Bronchial epithelial cell (primary cell): ENCODE data around the gene PRICKLE2. TPM values are rescaled to one million over a fixed set of nuclear protein-coding genes. Genes with fewer than 3 reads are reported as not detected.
A peak's percentile ranks its signal among the peaks of the same experiment; 100 is the strongest.

ENCODE experiments used
- DNase-seq: peaks from one replicate; pipeline ENCODE4 v3.0.0-alpha.2; 2010; ENCODE audit warnings: low read depth
- FAIRE-seq: peaks from 2 replicates; lab custom pipeline; 2011; peaks lifted over from hg19 to GRCh38; lab: Jason Lieb, UNC
- H3K27me3 ChIP-seq: 2 replicates; pipeline ENCODE4 v1.5.1; 2011; ENCODE audit warnings: low read length; ENCODE audit not compliant: control insufficient read depth, insufficient read depth
- H3K36me3 ChIP-seq: 2 replicates; pipeline ENCODE4 v1.5.1; 2011; ENCODE audit warnings: low read length; ENCODE audit not compliant: control insufficient read depth, insufficient read depth
- H3K4me3 ChIP-seq: 2 replicates; pipeline ENCODE4 v1.5.1; 2011; ENCODE audit warnings: mild to moderate bottlenecking, low read depth, low read length, control low read depth
- total RNA-seq: library from RNA; depleted of rRNA; stranded (reverse); fragments of >200 nt; gene quantifications from 2 replicates; pipeline ENCODE4 v1.2.1, GENCODE V29; 2014
- TF ChIP-seq, protein P1 (sequence below): IDR thresholded peaks from 2 replicates; pipeline ENCODE4 v1.5.1; 2011; ENCODE audit warnings: mild to moderate bottlenecking, moderate library complexity, low read length, control low read depth, inconsistent platforms; ENCODE audit not compliant: insufficient read depth, severe bottlenecking

Gene PRICKLE2
- total RNA-seq, 1 donor from 2014 or later, result 2.4 TPM

DNA sequence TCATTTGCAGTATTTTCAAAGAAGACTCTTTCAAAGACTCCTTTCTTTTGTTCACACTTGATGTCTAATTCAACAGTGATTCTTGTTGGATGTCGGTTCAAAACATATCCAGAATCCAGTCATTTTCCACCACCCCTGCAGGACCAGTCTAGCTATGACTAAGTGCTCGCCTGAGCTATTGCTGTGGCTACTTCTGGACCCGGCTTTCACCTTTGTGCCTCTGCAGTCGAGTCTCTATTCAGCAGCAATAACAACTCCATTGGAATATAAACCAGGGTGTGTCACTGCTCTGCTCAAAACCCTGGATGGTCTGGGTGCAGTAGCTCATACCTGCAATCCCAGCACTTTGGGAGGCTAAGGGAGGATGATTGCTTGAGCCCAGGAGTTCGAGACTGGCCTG, 55.0 kb downstream of the PRICKLE2 start:
- no peak for DNase-seq
- H3K27me3 ChIP-seq, result no peaks in the 10 kb centered on the region
- FAIRE-seq, result no peak
- TF ChIP-seq, protein P1, sequence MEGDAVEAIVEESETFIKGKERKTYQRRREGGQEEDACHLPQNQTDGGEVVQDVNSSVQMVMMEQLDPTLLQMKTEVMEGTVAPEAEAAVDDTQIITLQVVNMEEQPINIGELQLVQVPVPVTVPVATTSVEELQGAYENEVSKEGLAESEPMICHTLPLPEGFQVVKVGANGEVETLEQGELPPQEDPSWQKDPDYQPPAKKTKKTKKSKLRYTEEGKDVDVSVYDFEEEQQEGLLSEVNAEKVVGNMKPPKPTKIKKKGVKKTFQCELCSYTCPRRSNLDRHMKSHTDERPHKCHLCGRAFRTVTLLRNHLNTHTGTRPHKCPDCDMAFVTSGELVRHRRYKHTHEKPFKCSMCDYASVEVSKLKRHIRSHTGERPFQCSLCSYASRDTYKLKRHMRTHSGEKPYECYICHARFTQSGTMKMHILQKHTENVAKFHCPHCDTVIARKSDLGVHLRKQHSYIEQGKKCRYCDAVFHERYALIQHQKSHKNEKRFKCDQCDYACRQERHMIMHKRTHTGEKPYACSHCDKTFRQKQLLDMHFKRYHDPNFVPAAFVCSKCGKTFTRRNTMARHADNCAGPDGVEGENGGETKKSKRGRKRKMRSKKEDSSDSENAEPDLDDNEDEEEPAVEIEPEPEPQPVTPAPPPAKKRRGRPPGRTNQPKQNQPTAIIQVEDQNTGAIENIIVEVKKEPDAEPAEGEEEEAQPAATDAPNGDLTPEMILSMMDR, result no peak
- no peaks in the 10 kb centered on the region for H3K36me3 ChIP-seq
- no peak overlapping the region for H3K4me3 ChIP-seq

DNA sequence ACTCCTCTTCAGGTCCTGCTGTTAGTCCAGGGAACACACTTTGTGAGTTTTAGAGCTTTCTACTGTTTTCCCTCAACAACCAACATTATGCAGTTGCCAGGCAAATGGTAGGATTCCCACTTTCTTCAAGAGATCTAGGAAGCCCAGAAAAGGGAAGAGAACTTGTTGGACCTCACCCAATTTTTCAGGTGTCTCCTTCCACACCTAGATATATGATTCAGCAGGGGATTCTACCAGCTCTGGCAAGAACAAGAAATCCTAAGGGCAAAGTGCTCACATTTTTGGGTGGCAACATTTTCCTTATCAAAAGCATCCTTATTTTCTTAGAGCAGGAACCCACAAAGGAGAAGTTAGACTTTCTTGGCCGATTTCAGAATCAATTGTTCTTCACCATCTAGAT, 57.4 kb downstream of the PRICKLE2 start:
- DNase-seq (peak; percentile 51), FAIRE-seq (no peak)
- H3K36me3 ChIP-seq, result no peaks in the 10 kb centered on the region
- H3K4me3 ChIP-seq, result no peak overlapping the region
- H3K27me3 ChIP-seq, result no peaks in the 10 kb centered on the region
- TF ChIP-seq, protein P1, result no peak

DNA sequence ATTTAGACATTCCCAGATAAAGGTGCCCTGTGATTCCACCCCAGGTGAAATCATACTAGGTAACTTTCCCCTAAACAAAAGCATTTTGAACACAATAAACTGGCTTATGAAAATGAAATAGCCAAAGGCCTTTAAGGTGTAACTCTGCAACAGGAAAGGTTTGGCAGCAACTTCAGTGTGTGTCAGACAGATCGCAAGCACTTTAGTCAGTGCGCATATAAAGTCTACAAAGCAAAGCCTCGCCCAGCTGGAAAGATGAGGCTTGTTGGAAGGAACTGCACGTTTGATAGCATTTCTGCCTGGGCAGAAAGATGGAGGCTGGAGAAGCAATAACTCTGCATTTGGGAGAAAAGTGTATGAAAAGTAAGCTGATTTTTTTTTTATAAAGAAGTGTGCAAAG, 57.9 kb downstream of the PRICKLE2 start:
- Histone ChIP-seq H3K4me3 (no peak overlapping the region), H3K27me3 (no peaks in the 10 kb centered on the region), H3K36me3 (no peaks in the 10 kb centered on the region)
- FAIRE-seq (peak; percentile 28), DNase-seq (peak; percentile 85)
- TF ChIP-seq, protein P1, result no peak

DNA sequence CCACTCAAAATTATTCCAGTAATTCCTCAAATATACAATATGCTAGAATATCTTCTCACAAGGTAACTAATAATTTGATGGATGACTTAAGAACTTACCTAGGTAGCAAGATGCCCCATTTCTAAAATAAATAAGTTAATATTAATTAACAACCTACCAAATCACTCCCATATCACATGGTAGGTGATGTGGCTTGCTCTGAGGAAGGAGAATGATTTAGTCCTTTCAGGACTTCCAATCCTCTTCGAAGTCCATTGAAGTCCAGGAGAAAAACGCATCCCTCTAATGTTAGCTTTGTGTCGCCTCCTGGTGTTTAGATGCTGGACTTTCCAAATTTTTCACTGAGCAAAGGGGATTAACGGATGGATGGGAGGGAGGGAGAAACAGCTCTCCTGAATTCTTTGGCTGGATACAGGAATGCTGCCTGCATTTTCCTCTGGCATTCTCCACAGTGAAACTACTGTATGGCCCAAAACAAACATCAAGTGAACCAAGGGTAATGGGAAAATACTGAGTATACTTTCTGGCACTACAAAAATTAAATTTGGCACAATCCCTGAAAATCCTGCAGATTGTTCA, 58.6 kb downstream of the PRICKLE2 start:
- no peak overlapping the region for H3K4me3 ChIP-seq
- no peak for DNase-seq
- no peaks in the 10 kb centered on the region for H3K27me3 ChIP-seq
- FAIRE-seq, result no peak
- TF ChIP-seq, protein P1, result peak; percentile 25
- H3K36me3 ChIP-seq, result no peaks in the 10 kb centered on the region

DNA sequence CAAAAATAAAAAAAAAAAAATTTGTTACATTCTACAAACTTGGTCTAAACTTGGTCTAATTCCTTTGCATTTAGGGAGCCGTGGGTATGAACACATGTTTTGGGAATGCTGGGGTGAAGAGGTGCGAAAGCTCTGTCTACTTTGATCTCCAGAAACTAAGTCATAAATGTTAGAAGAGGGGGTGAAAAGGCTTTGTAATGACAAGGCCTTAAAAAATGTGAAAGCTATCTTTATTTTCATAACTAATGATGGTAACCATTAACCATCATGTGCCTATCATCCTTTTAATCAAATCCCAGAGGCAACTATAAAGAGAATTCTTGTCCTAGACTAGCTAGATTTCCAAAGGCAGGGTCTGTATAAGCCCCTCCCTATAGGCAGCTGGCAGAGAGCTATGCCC, 60.9 kb downstream of the PRICKLE2 start:
- Histone ChIP-seq H3K36me3 (peaks cover 1% of the 10 kb centered on the region), H3K4me3 (no peak overlapping the region), H3K27me3 (no peaks in the 10 kb centered on the region)
- no peak for DNase-seq
- FAIRE-seq, result no peak
- TF ChIP-seq, protein P1, result no peak

DNA sequence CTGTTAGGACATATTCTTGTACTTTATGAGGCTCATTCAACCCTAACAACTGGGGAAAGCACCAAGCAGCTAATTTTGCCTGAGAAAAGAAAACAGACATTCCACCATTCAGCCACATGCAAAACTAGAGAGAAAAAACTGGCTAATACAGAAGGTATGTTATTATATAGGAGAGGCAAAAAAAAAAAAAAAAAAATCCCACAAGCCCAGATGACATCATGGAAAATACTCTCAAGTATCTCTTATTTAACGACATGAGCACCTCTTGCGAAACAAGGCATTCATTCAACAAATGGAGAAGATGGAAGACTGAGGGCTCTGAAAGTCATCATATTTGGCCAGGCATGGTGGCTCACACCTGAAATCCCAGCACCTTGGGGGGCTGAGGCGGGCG, 61.5 kb downstream of the PRICKLE2 start:
- Histone ChIP-seq H3K4me3 (no peak overlapping the region), H3K36me3 (peaks cover 1% of the 10 kb centered on the region), H3K27me3 (no peaks in the 10 kb centered on the region)
- TF ChIP-seq, protein P1, result no peak
- no peak for FAIRE-seq
- DNase-seq, result peak; percentile 92
